ENCODE data around the gene HIPK2. TPM values are rescaled to one million over a fixed set of nuclear protein-coding genes. Genes with fewer than 3 reads are reported as not detected.

The HIPK2 gene
- total and polyA plus RNA-seq, 2 donors (not counting 3 experiments of a cell fraction or from before 2014, with no cell fraction given), result 9.0 to 43.8 TPM

- dilution Hi-C loops (cut with MboI; ENCODE audit: extremely low pct_ligation_motif_present, low sequenced_read_pairs), result no loop called here
- no peak for FAIRE-seq
- BruUV-seq (replicated peaks), result no TSS peak
These were observed 214.7 kb downstream of the HIPK2 start for GRCh38 chr7:139562961-139563565.

GRCh38 chr7:139562491-139562890, 215.3 kb downstream of the HIPK2 start:
- no peak overlapping the region for H3K9ac ChIP-seq (replicated peaks; ENCODE audit: extremely low read depth, insufficient read depth, low read length)
- CTCF ChIA-PET, result no interaction called here
- H3K9me1 ChIP-seq (replicated peaks; ENCODE audit: control insufficient read depth, extremely low read depth, insufficient read depth, low read length), result no peaks in the 10 kb centered on the region
- intact Hi-C loops (cut with micrococcal nuclease) (no loop called here), dilution Hi-C loops (cut with MboI; ENCODE audit: extremely low pct_ligation_motif_present, low sequenced_read_pairs) (no loop called here)
- peaks cover 1 to 5% of the 10 kb centered on the region in 2 experiments for H3K27me3 ChIP-seq (ENCODE audit: control insufficient read depth in 2 of 2, insufficient read depth in 2 of 2, low read length in 2 of 2)
- FAIRE-seq (no peak), DNase-seq (ENCODE audit: low read depth, low spot score) (no peak)
- no peak overlapping the region for H3K27ac ChIP-seq (ENCODE audit: insufficient read depth, low read depth, low read length)
- TF ChIP-seq JUN (IDR thresholded peaks at IDR 0.05; ENCODE audit: borderline replicate concordance, insufficient read depth, insufficient read length, low read depth) (no peak), EZH2 (IDR thresholded peaks at IDR 0.05; ENCODE audit: borderline replicate concordance, low read depth, low read length, severe bottlenecking) (no peak), MYC (IDR thresholded peaks at IDR 0.05; ENCODE audit: low read depth, low read length) (no peak), MAX (IDR thresholded peaks at IDR 0.05; ENCODE audit: insufficient read depth, insufficient read length) (no peak), POLR2A (IDR thresholded peaks at IDR 0.05; ENCODE audit: low read depth, low read length) (no peak), FOS (IDR thresholded peaks at IDR 0.05; ENCODE audit: borderline replicate concordance, insufficient read depth, low read length) (no peak), GATA2 (IDR thresholded peaks at IDR 0.05; ENCODE audit: insufficient read depth, insufficient read length, low read depth, low read length) (no peak), POLR2AphosphoS5 (IDR thresholded peaks at IDR 0.05; ENCODE audit: insufficient read depth, low read depth, low read length) (no peak)
- no peaks in the 10 kb centered on the region for H3K79me2 ChIP-seq (ENCODE audit: control insufficient read depth, insufficient read depth, low read length)
- no TSS peak for BruUV-seq (replicated peaks)
- H2AFZ ChIP-seq (ENCODE audit: low read depth, low read length), result no peak overlapping the region
- H3K9me3 ChIP-seq (replicated peaks; ENCODE audit: control insufficient read depth, insufficient read depth, low read length), result no peaks in the 10 kb centered on the region
- peaks cover 0 to 2% of the 10 kb centered on the region in 2 experiments for H3K36me3 ChIP-seq (ENCODE audit: control insufficient read depth in 2 of 2, extremely low read depth in 1 of 2, insufficient read depth in 2 of 2, low read length in 2 of 2)
- POLR2A ChIA-PET, result no interaction called here
- H3K4me3 ChIP-seq (replicated peaks in 1 of 3; ENCODE audit: insufficient read depth in 1 of 3, low read depth in 1 of 3, low read length in 3 of 3), result no peak overlapping the region
- H3K4me2 ChIP-seq (ENCODE audit: insufficient read depth, low read length), result no peak overlapping the region
- no peaks in the 10 kb centered on the region for H4K20me1 ChIP-seq (replicated peaks; ENCODE audit: control insufficient read depth, extremely low read depth, insufficient read depth, low read length)
- no peaks in the 10 kb centered on the region for H3K4me1 ChIP-seq (ENCODE audit: control insufficient read depth, extremely low read depth, insufficient read depth, low read length)

More at GRCh38 chr7:139562961-139563565, 214.7 kb downstream of the HIPK2 start:
- POLR2A ChIA-PET, result no interaction called here
- no peak for DNase-seq (ENCODE audit: low read depth, low spot score)
- TF ChIP-seq MYC (IDR thresholded peaks at IDR 0.05; ENCODE audit: low read depth, low read length) (no peak), POLR2AphosphoS5 (IDR thresholded peaks at IDR 0.05; ENCODE audit: insufficient read depth, low read depth, low read length) (no peak)
- no peaks in the 10 kb centered on the region for H3K9me1 ChIP-seq (replicated peaks; ENCODE audit: control insufficient read depth, extremely low read depth, insufficient read depth, low read length)
- H3K4me3 ChIP-seq (replicated peaks in 1 of 3; ENCODE audit: insufficient read depth in 1 of 3, low read depth in 1 of 3, low read length in 3 of 3), result no peak overlapping the region
- intact Hi-C loops (cut with micrococcal nuclease), result no loop called here
- no peak overlapping the region for H3K9ac ChIP-seq (replicated peaks; ENCODE audit: extremely low read depth, insufficient read depth, low read length)
- no peaks in the 10 kb centered on the region for H3K9me3 ChIP-seq (replicated peaks; ENCODE audit: control insufficient read depth, insufficient read depth, low read length)
- H3K27me3 ChIP-seq (ENCODE audit: control insufficient read depth in 2 of 2, insufficient read depth in 2 of 2, low read length in 2 of 2), result peaks cover 0 to under 1% of the 10 kb centered on the region in 2 experiments
- peaks cover 0 to 2% of the 10 kb centered on the region in 2 experiments for H3K36me3 ChIP-seq (ENCODE audit: control insufficient read depth in 2 of 2, extremely low read depth in 1 of 2, insufficient read depth in 2 of 2, low read length in 2 of 2)
- no peak overlapping the region for H3K27ac ChIP-seq (ENCODE audit: insufficient read depth, low read depth, low read length)
- no peak overlapping the region for H2AFZ ChIP-seq (ENCODE audit: low read depth, low read length)
- CTCF ChIA-PET, result no interaction called here
- H4K20me1 ChIP-seq (replicated peaks; ENCODE audit: control insufficient read depth, extremely low read depth, insufficient read depth, low read length), result no peaks in the 10 kb centered on the region
- H3K79me2 ChIP-seq (ENCODE audit: control insufficient read depth, insufficient read depth, low read length), result no peaks in the 10 kb centered on the region
- no peaks in the 10 kb centered on the region for H3K4me1 ChIP-seq (ENCODE audit: control insufficient read depth, extremely low read depth, insufficient read depth, low read length)
- H3K4me2 ChIP-seq (ENCODE audit: insufficient read depth, low read length), result no peak overlapping the region

Measured in endothelial cell of umbilical vein (primary cell).